K562 (cell line): Measurements from ENCODE around the gene GREB1. TPM values are rescaled to one million over a fixed set of nuclear protein-coding genes. Genes with fewer than 3 reads are reported as not detected.

Experiments
- BRCA1 ChIP-seq, 2 experiments: fragments of 450-650 bp in 1 of 2; sonication (generic) in 1 of 2; formaldehyde crosslinking in 1 of 2; IDR thresholded peaks; 2 replicates each; pipeline versions ENCODE4 v1.5.0 to v1.6.1; 2017 to 2020; ENCODE audit warnings: mild to moderate bottlenecking in 1 of 2, missing genetic modification reagents in 1 of 2
- C11orf30 ChIP-seq: fragments of 450-650 bp; IDR thresholded peaks from 2 replicates; pipeline ENCODE4 v1.6.1; 2016; ENCODE audit warnings: low read depth, mild to moderate bottlenecking
- CBX3 ChIP-seq, 2 experiments: IDR thresholded peaks; 1 replicate in 1 of 2; 2 replicates in 1 of 2; pipeline ENCODE4 v1.6.1; 2012; ENCODE audit warnings: inconsistent platforms in 2 of 2, low read length in 2 of 2, borderline replicate concordance in 1 of 2, control low read depth in 1 of 2
- CREM ChIP-seq: IDR thresholded peaks from 2 replicates; pipeline ENCODE4 v1.6.1; 2014; ENCODE audit warnings: antibody characterized with exemption, low read depth
- CTBP1 ChIP-seq: fragments of 450-650 bp; IDR thresholded peaks from 2 replicates; pipeline ENCODE4 v1.6.1; 2016; ENCODE audit warnings: borderline replicate concordance
- DNMT1 ChIP-seq: fragments of 450-650 bp; IDR thresholded peaks from 2 replicates; pipeline ENCODE4 v1.6.1; 2016; ENCODE audit warnings: antibody characterized with exemption, mild to moderate bottlenecking
- ERF ChIP-seq: fragments of 450-650 bp; formaldehyde crosslinking; IDR thresholded peaks from 2 replicates; pipeline ENCODE4 v1.4.0; 2020; ENCODE audit warnings: mild to moderate bottlenecking, mixed read lengths
- JUND ChIP-seq, 2 experiments: IDR thresholded peaks; 2 replicates in 1 of 2; 3 replicates in 1 of 2; pipeline ENCODE4 v1.6.1; 2011; ENCODE audit warnings: borderline replicate concordance in 2 of 2, low read depth in 2 of 2, low read length in 2 of 2, improper control_type of control experiment in 1 of 2, missing biosample characterization in 1 of 2, missing genetic modification characterization in 1 of 2, missing genetic modification reagents in 1 of 2
- KAT2B ChIP-seq: IDR thresholded peaks from one replicate; pipeline ENCODE4 v1.6.1; 2012; ENCODE audit warnings: low read depth, mild to moderate bottlenecking, control low read depth, inconsistent platforms, low read length, moderate library complexity
- KDM5B ChIP-seq: fragments of 200-600 bp; sonication (generic); IDR thresholded peaks from 2 replicates; pipeline ENCODE4 v1.6.1; 2012; ENCODE audit warnings: low read depth, mild to moderate bottlenecking, moderate library complexity, low read length, control low read depth, inconsistent platforms; ENCODE audit not compliant: insufficient replicate concordance
- L3MBTL2 ChIP-seq: fragments of 450-650 bp; IDR thresholded peaks from 2 replicates; pipeline ENCODE4 v1.6.1; 2016; ENCODE audit warnings: mild to moderate bottlenecking, moderate library complexity
- MXI1 ChIP-seq: IDR thresholded peaks from 2 replicates; pipeline ENCODE4 v1.6.1; 2011; ENCODE audit warnings: low read depth, mild to moderate bottlenecking, improper control_type of control experiment, low read length
- NFE2 ChIP-seq: IDR thresholded peaks from 2 replicates; pipeline ENCODE4 v1.6.1; 2014; ENCODE audit warnings: antibody characterized with exemption, low read depth
- NFRKB ChIP-seq: fragments of 450-650 bp; IDR thresholded peaks from 2 replicates; pipeline ENCODE4 v1.6.1; 2016; ENCODE audit warnings: low read depth
- NR2C2 ChIP-seq, 2 experiments: fragments of 200-800 bp in 1 of 2; sonication (Bioruptor generic) in 1 of 2; sonication (generic) in 1 of 2; formaldehyde crosslinking in 1 of 2; IDR thresholded peaks; 2 replicates each; pipeline versions ENCODE4 v1.6.1 to v1.8.0; 2016 to 2022; ENCODE audit warnings: mild to moderate bottlenecking in 1 of 2, missing compliant biosample characterization in 1 of 2, missing genetic modification characterization in 1 of 2, missing genetic modification reagents in 1 of 2
- RFX1 ChIP-seq: fragments of 450-650 bp; IDR thresholded peaks from 2 replicates; pipeline ENCODE4 v1.6.1; 2016; ENCODE audit warnings: mild to moderate bottlenecking, moderate library complexity
- RFX7 ChIP-seq: fragments of 250-450 bp; sonication (Bioruptor Pico); IDR thresholded peaks from 2 replicates; pipeline ENCODE4 v1.5.1; 2021; ENCODE audit warnings: mild to moderate bottlenecking
- RNF2 ChIP-seq: sonication (generic); IDR thresholded peaks from 2 replicates; pipeline ENCODE4 v1.6.1; 2016
- RUNX1 ChIP-seq: sonication (generic); IDR thresholded peaks from 2 replicates; pipeline ENCODE4 v1.6.1; 2016; ENCODE audit warnings: antibody characterized with exemption, low read depth
- TGIF2 ChIP-seq: sonication (generic); formaldehyde crosslinking; IDR thresholded peaks from 2 replicates; pipeline ENCODE4 v1.8.1; 2022; ENCODE audit warnings: mild to moderate bottlenecking, missing genetic modification reagents, moderate library complexity
- THRAP3 ChIP-seq: fragments of 450-650 bp; IDR thresholded peaks from 2 replicates; pipeline ENCODE4 v1.6.1; 2016; ENCODE audit warnings: mild to moderate bottlenecking, inconsistent platforms, borderline replicate concordance
- ZBTB12 ChIP-seq: fragments of 250-450 bp; sonication (Bioruptor Pico); IDR thresholded peaks from 2 replicates; pipeline ENCODE4 v1.4.0; 2020
- ZNF146 ChIP-seq: IDR thresholded peaks from one replicate; pipeline ENCODE4 v1.6.1; 2018; ENCODE audit warnings: missing compliant biosample characterization; ENCODE audit not compliant: unreplicated experiment
- ZNF316 ChIP-seq: fragments of 450-650 bp; IDR thresholded peaks from 2 replicates; pipeline ENCODE4 v1.6.1; 2016
- ZNF57 ChIP-seq: fragments of 450-650 bp; formaldehyde crosslinking; IDR thresholded peaks from 2 replicates; pipeline ENCODE4 v1.4.0; 2020; ENCODE audit warnings: mild to moderate bottlenecking, moderate library complexity
- ZNF77 ChIP-seq: fragments of 250-450 bp; sonication (Bioruptor Pico); IDR thresholded peaks from 2 replicates; pipeline ENCODE4 v1.5.0; 2020
- ZNF780A ChIP-seq: fragments of 250-450 bp; sonication (Bioruptor Pico); IDR thresholded peaks from 2 replicates; pipeline ENCODE4 v1.5.0; 2021; ENCODE audit warnings: mild to moderate bottlenecking
- ZSCAN29 ChIP-seq: fragments of 450-650 bp; IDR thresholded peaks from 2 replicates; pipeline ENCODE4 v1.6.1; 2017
- polyA plus RNA-seq, 8 experiments: library from polyadenylated mRNA; depleted of rRNA in 4 of 8; stranded (reverse) in 5 of 8; unstranded in 3 of 8; fragments of >200 nt; fragmentation: Nextera tagmentation in 2 of 8; fragmentation: Illumina TruSeq in 1 of 8; extraction: Ambion mirVana in 2 of 8; extraction: Trizol in 1 of 8; gene quantifications; 2 replicates each; pipeline versions ENCODE4 v1.2.1 to v1.2.3, GENCODE V29; 2011 to 2014; ENCODE audit warnings: inconsistent platforms in 1 of 8, missing spikeins in 1 of 8
- total RNA-seq, 7 experiments: library from RNA; depleted of rRNA in 6 of 7; stranded (reverse); fragments of >200 nt in 6 of 7; fragmentation: Illumina TruSeq in 2 of 7; extraction: Trizol in 2 of 7; gene quantifications; 2 replicates each; pipeline versions ENCODE4 v1.2.1 to v1.2.3, GENCODE V29; 2011 to 2021; ENCODE audit warnings: low replicate concordance in 1 of 7

GREB1 gene
- total and polyA plus RNA-seq, 9 of the 15 experiments (the other 6 are each of a cell fraction or from before 2014, with no cell fraction given) = 0.04 to 0.86 (median 0.10) TPM; not detected in 1

DNA sequence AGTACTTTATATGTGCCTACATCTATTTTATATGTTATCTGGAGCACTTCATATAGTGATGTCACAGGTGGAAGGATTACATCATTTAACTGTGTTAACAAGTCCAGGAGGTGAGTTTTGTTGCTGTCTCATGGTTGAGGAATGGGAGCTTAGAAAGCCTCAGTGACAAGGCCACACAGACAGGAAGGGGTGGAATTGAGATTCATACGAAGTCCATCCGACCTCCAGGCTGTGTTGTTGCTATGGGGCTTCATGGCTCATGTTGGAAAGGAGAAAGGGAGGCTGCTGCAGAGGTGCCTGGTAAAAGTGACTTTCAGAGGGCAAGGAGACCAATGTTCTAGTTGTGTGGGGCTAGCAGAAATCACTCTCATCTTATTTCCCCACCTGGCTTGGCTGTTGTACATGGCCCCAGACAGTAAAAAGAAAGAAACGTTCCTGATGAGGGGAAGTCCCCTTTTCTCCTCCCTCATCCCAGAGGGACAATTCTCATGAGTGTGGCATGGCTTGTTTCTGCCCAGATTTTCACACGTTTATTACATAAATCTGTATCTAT is 31.0 kb upstream of the GREB1 start (continued):
- TF ChIP-seq JUND (IDR thresholded peaks at IDR 0.05; ENCODE audit: borderline replicate concordance, low read depth, low read length) (peak; percentile 38; the same call in 1 of the 2 replicates), JUND (tag; IDR thresholded peaks at IDR 0.05; ENCODE audit: borderline replicate concordance, low read depth, low read length) (peak; percentile 43; the same call in 1 of the 3 replicates), RFX7 (no peak), ZBTB12 (CRISPR knock-in tag) (no peak), DNMT1 (no peak), ZNF316 (no peak; the same call in 1 of the 2 replicates), ERF (CRISPR knock-in tag) (no peak), RUNX1 (no peak), RFX1 (no peak), CTBP1 (no peak), NR2C2 (CRISPR knock-in tag; IDR thresholded peaks at IDR 0.05) (no peak), NR2C2 (tag; IDR thresholded peaks at IDR 0.05) (no peak), ZNF780A (CRISPR knock-in tag) (no peak), L3MBTL2 (peak; percentile 69), ZNF57 (no peak), MXI1 (no peak), C11orf30 (peak; percentile 47; the same call in 1 of the 2 replicates), TGIF2 (CRISPR knock-in tag) (no peak), RNF2 (no peak), NFRKB (no peak), CBX3 (IDR thresholded peaks at IDR 0.05; ENCODE audit: borderline replicate concordance in 1 of 2, low read length in 2 of 2) (no peak), THRAP3 (no peak), ZNF77 (CRISPR knock-in tag) (no peak), ZNF146 (CRISPR knock-in tag) (no peak), NFE2 (peak; percentile 43), CREM (peak; percentile 34; the same call in 1 of the 2 replicates), ZSCAN29 (no peak), KAT2B (no peak), BRCA1 (IDR thresholded peaks at IDR 0.05) (no peak), BRCA1 (CRISPR knock-in tag; IDR thresholded peaks at IDR 0.05) (no peak), KDM5B (no peak)
